ENCODE data around the gene OR4D2.
"Not testable (repeated sequence)": the region's sequence is repeated elsewhere in the genome, so short reads cannot be mapped to it uniquely, and the experiment has no call there.

Gene OR4D2

GRCh38 chr17:58132697-58133096 lies 34.1 kb upstream of the OR4D2 start:
- H2BK15ac ChIP-seq (replicated peaks; ENCODE audit: low read depth); H3K23ac ChIP-seq (ENCODE audit: low read length); H3K4me1 ChIP-seq (ENCODE audit: control insufficient read depth, low read depth, low read length); H3K79me2 ChIP-seq (ENCODE audit: control insufficient read depth, insufficient read depth, low read length); H3K4me3 ChIP-seq (ENCODE audit: low read length); H3K56ac ChIP-seq (ENCODE audit: low read length); H3K4me2 ChIP-seq (ENCODE audit: low read length); H2BK120ac ChIP-seq (ENCODE audit: low read depth, low read length); H3K18ac ChIP-seq (ENCODE audit: low read length); H3K27me3 ChIP-seq (ENCODE audit: insufficient read depth, low read length, poor library complexity); H4K8ac ChIP-seq (ENCODE audit: low read depth, low read length); H3K27ac ChIP-seq (ENCODE audit: low read depth, low read length); H3K79me1 ChIP-seq (ENCODE audit: low read length); H4K5ac ChIP-seq (ENCODE audit: low read length); H3K36me3 ChIP-seq (ENCODE audit: control insufficient read depth, insufficient read depth, low read length); H3K9ac ChIP-seq (ENCODE audit: low read length); H3K4ac ChIP-seq (ENCODE audit: low read depth, low read length); H2BK5ac ChIP-seq (ENCODE audit: low read length); H2AK5ac ChIP-seq (ENCODE audit: low read length); DNase-seq: not testable (repeated sequence)
- WGBS (ENCODE audit: extremely low coverage, insufficient coverage, low lambda C conversion rate): no CpG with 5 or more reads among the region's 5 CpGs

- Histone ChIP-seq H3K23ac (ENCODE audit: low read length) (no peak overlapping the region), H3K4ac (ENCODE audit: low read depth, low read length) (no peak overlapping the region), H3K36me3 (ENCODE audit: control insufficient read depth, insufficient read depth, low read length) (no peaks in the 10 kb centered on the region), H3K56ac (ENCODE audit: low read length) (no peak overlapping the region), H2AK5ac (ENCODE audit: low read length) (no peak overlapping the region), H3K79me2 (ENCODE audit: control insufficient read depth, insufficient read depth, low read length) (no peaks in the 10 kb centered on the region), H2BK5ac (ENCODE audit: low read length) (no peak overlapping the region), H3K4me1 (ENCODE audit: control insufficient read depth, low read depth, low read length) (no peaks in the 10 kb centered on the region), H3K18ac (ENCODE audit: low read length) (no peak overlapping the region), H3K27me3 (ENCODE audit: insufficient read depth, low read length, poor library complexity) (no peaks in the 10 kb centered on the region), H4K5ac (ENCODE audit: low read length) (no peak overlapping the region), H3K4me2 (ENCODE audit: low read length) (no peak overlapping the region), H2BK120ac (ENCODE audit: low read depth, low read length) (no peak overlapping the region), H2BK15ac (replicated peaks; ENCODE audit: low read depth) (no peak overlapping the region), H3K79me1 (ENCODE audit: low read length) (no peaks in the 10 kb centered on the region), H3K9ac (ENCODE audit: low read length) (no peak overlapping the region), H4K8ac (ENCODE audit: low read depth, low read length) (no peak overlapping the region), H3K4me3 (ENCODE audit: low read length) (no peak overlapping the region), H3K27ac (ENCODE audit: low read depth, low read length) (no peak overlapping the region)
- peak; percentile 29 for DNase-seq
- no CpG with 5 or more reads among the region's 8 CpGs for whole genome bisulfite sequencing (ENCODE audit: extremely low coverage, insufficient coverage, low lambda C conversion rate)
Observed at GRCh38 chr17:58136669-58137279, 30.0 kb upstream of the OR4D2 start.

GRCh38 chr17:58141505-58141904 lies 25.3 kb upstream of the OR4D2 start:
- no peak overlapping the region for H4K5ac ChIP-seq (ENCODE audit: low read length)
- H4K8ac ChIP-seq (ENCODE audit: low read depth, low read length): no peak overlapping the region
- no peak overlapping the region for H3K23ac ChIP-seq (ENCODE audit: low read length)
- H3K4me2 ChIP-seq (ENCODE audit: low read length): no peak overlapping the region
- DNase-seq: no peak
- H3K4me1 ChIP-seq (ENCODE audit: control insufficient read depth, low read depth, low read length): no peaks in the 10 kb centered on the region
- no peak overlapping the region for H2BK5ac ChIP-seq (ENCODE audit: low read length)
- H3K18ac ChIP-seq (ENCODE audit: low read length): no peak overlapping the region
- H3K4me3 ChIP-seq (ENCODE audit: low read length): no peak overlapping the region
- no peaks in the 10 kb centered on the region for H3K79me1 ChIP-seq (ENCODE audit: low read length)
- H3K79me2 ChIP-seq (ENCODE audit: control insufficient read depth, insufficient read depth, low read length): no peaks in the 10 kb centered on the region
- no peak overlapping the region for H3K56ac ChIP-seq (ENCODE audit: low read length)
- H3K9ac ChIP-seq (ENCODE audit: low read length): no peak overlapping the region
- H3K4ac ChIP-seq (ENCODE audit: low read depth, low read length): no peak overlapping the region
- H3K36me3 ChIP-seq (ENCODE audit: control insufficient read depth, insufficient read depth, low read length): no peaks in the 10 kb centered on the region
- H2BK15ac ChIP-seq (replicated peaks; ENCODE audit: low read depth): no peak overlapping the region
- no peak overlapping the region for H3K27ac ChIP-seq (ENCODE audit: low read depth, low read length)
- H2BK120ac ChIP-seq (ENCODE audit: low read depth, low read length): no peak overlapping the region
- no peaks in the 10 kb centered on the region for H3K27me3 ChIP-seq (ENCODE audit: insufficient read depth, low read length, poor library complexity)
- no CpG with 5 or more reads among the region's 5 CpGs for WGBS (ENCODE audit: extremely low coverage, insufficient coverage, low lambda C conversion rate)
- H2AK5ac ChIP-seq (ENCODE audit: low read length): no peak overlapping the region

GRCh38 chr17:58143335-58143734 lies 23.4 kb upstream of the OR4D2 start:
- not testable (repeated sequence) for H3K23ac ChIP-seq (ENCODE audit: low read length); H2AK5ac ChIP-seq (ENCODE audit: low read length); H2BK15ac ChIP-seq (replicated peaks; ENCODE audit: low read depth); H3K36me3 ChIP-seq (ENCODE audit: control insufficient read depth, insufficient read depth, low read length); H4K8ac ChIP-seq (ENCODE audit: low read depth, low read length); H2BK120ac ChIP-seq (ENCODE audit: low read depth, low read length); H3K56ac ChIP-seq (ENCODE audit: low read length); H2BK5ac ChIP-seq (ENCODE audit: low read length); H3K4me3 ChIP-seq (ENCODE audit: low read length); H3K27me3 ChIP-seq (ENCODE audit: insufficient read depth, low read length, poor library complexity); H3K4me1 ChIP-seq (ENCODE audit: control insufficient read depth, low read depth, low read length); H3K4me2 ChIP-seq (ENCODE audit: low read length); H3K79me1 ChIP-seq (ENCODE audit: low read length); H4K5ac ChIP-seq (ENCODE audit: low read length); H3K79me2 ChIP-seq (ENCODE audit: control insufficient read depth, insufficient read depth, low read length); H3K18ac ChIP-seq (ENCODE audit: low read length); DNase-seq; H3K9ac ChIP-seq (ENCODE audit: low read length); H3K27ac ChIP-seq (ENCODE audit: low read depth, low read length); H3K4ac ChIP-seq (ENCODE audit: low read depth, low read length)
- no CpG with 5 or more reads among the region's 4 CpGs for WGBS (ENCODE audit: extremely low coverage, insufficient coverage, low lambda C conversion rate)

GRCh38 chr17:58144801-58145200 lies 22.0 kb upstream of the OR4D2 start:
- H3K27me3 ChIP-seq (ENCODE audit: insufficient read depth, low read length, poor library complexity): no peaks in the 10 kb centered on the region
- H2AK5ac ChIP-seq (ENCODE audit: low read length): no peak overlapping the region
- no peak overlapping the region for H2BK5ac ChIP-seq (ENCODE audit: low read length)
- H3K36me3 ChIP-seq (ENCODE audit: control insufficient read depth, insufficient read depth, low read length): no peaks in the 10 kb centered on the region
- no peak overlapping the region for H4K5ac ChIP-seq (ENCODE audit: low read length)
- H3K4me3 ChIP-seq (ENCODE audit: low read length): no peak overlapping the region
- H3K18ac ChIP-seq (ENCODE audit: low read length): no peak overlapping the region
- H2BK15ac ChIP-seq (replicated peaks; ENCODE audit: low read depth): no peak overlapping the region
- no peak overlapping the region for H3K4me2 ChIP-seq (ENCODE audit: low read length)
- H4K8ac ChIP-seq (ENCODE audit: low read depth, low read length): no peak overlapping the region
- H3K4me1 ChIP-seq (ENCODE audit: control insufficient read depth, low read depth, low read length): no peaks in the 10 kb centered on the region
- H2BK120ac ChIP-seq (ENCODE audit: low read depth, low read length): no peak overlapping the region
- no CpG with 5 or more reads among the region's 1 CpG for WGBS (ENCODE audit: extremely low coverage, insufficient coverage, low lambda C conversion rate)
- DNase-seq: no peak
- H3K23ac ChIP-seq (ENCODE audit: low read length): no peak overlapping the region
- H3K27ac ChIP-seq (ENCODE audit: low read depth, low read length): no peak overlapping the region
- H3K56ac ChIP-seq (ENCODE audit: low read length): no peak overlapping the region
- H3K4ac ChIP-seq (ENCODE audit: low read depth, low read length): no peak overlapping the region
- no peaks in the 10 kb centered on the region for H3K79me1 ChIP-seq (ENCODE audit: low read length)
- H3K79me2 ChIP-seq (ENCODE audit: control insufficient read depth, insufficient read depth, low read length): no peaks in the 10 kb centered on the region
- H3K9ac ChIP-seq (ENCODE audit: low read length): no peak overlapping the region

GRCh38 chr17:58147930-58148434 lies 18.8 kb upstream of the OR4D2 start, which contains the start of gene OR4D1:
Gene OR4D1, plus strand, starts transcription at chr17:58148384. Its CDS starts 6,770 bp downstream, at chr17:58155154.
- H3K56ac ChIP-seq (ENCODE audit: low read length): no peak within 1 kb of the TSS
- H3K18ac ChIP-seq (ENCODE audit: low read length): no peak within 1 kb of the TSS
- H3K27me3 ChIP-seq (ENCODE audit: insufficient read depth, low read length, poor library complexity): no peaks in the 10 kb centered on the region
- H3K4ac ChIP-seq (ENCODE audit: low read depth, low read length): no peak within 1 kb of the TSS
- H3K36me3 ChIP-seq (ENCODE audit: control insufficient read depth, insufficient read depth, low read length): no peaks in the 10 kb centered on the region
- H3K23ac ChIP-seq (ENCODE audit: low read length): no peak within 1 kb of the TSS
- H3K4me3 ChIP-seq (ENCODE audit: low read length): no peak within 1 kb of the TSS
- no peaks in the 10 kb centered on the region for H3K79me2 ChIP-seq (ENCODE audit: control insufficient read depth, insufficient read depth, low read length)
- no peak within 1 kb of the TSS for H2BK120ac ChIP-seq (ENCODE audit: low read depth, low read length)
- no peak within 1 kb of the TSS for H3K4me2 ChIP-seq (ENCODE audit: low read length)
- no peak within 1 kb of the TSS for H3K9ac ChIP-seq (ENCODE audit: low read length)
- no peak for DNase-seq
- H4K5ac ChIP-seq (ENCODE audit: low read length): no peak within 1 kb of the TSS
- no peak within 1 kb of the TSS for H2BK15ac ChIP-seq (replicated peaks; ENCODE audit: low read depth)
- WGBS (ENCODE audit: extremely low coverage, insufficient coverage, low lambda C conversion rate): no CpG with 5 or more reads among the region's 1 CpG
- H2BK5ac ChIP-seq (ENCODE audit: low read length): no peak within 1 kb of the TSS
- H3K79me1 ChIP-seq (ENCODE audit: low read length): no peaks in the 10 kb centered on the region
- H4K8ac ChIP-seq (ENCODE audit: low read depth, low read length): no peak within 1 kb of the TSS
- no peaks in the 10 kb centered on the region for H3K4me1 ChIP-seq (ENCODE audit: control insufficient read depth, low read depth, low read length)
- H2AK5ac ChIP-seq (ENCODE audit: low read length): no peak within 1 kb of the TSS
- no peak within 1 kb of the TSS for H3K27ac ChIP-seq (ENCODE audit: low read depth, low read length)
